Adrenal gland (tissue), 5 donors: Measurements from ENCODE around the gene TNRC6B.

Experiments
- CTCF ChIP-seq, 6 experiments: fragments of 450-650 bp in 4 of 6; fragments of 200-600 bp in 2 of 6; sonication (generic) in 1 of 6; IDR thresholded peaks; 1 replicate in 5 of 6; 2 replicates in 1 of 6; pipeline versions ENCODE4 v1.5.1 to v1.8.0; 2016 to 2021; ENCODE audit warnings: antibody characterized with exemption in 6 of 6, mild to moderate bottlenecking in 2 of 6, moderate library complexity in 1 of 6
- POLR2A ChIP-seq, 2 donors: fragments of 450-650 bp; IDR thresholded peaks; one replicate each; pipeline ENCODE4 v1.6.1; 2017; ENCODE audit warnings: antibody characterized with exemption in 2 of 2, mild to moderate bottlenecking in 2 of 2, moderate library complexity in 1 of 2
- donor health status: DM: no; HTN: no; CAD: no.

- TF ChIP-seq POLR2A (IDR thresholded peaks at IDR 0.05) (no peak), CTCF (IDR thresholded peaks at IDR 0.05) (no peak)
Observed at GRCh38 chr22:40345271-40345670, 167.5 kb downstream of the TNRC6B start.
